HG02840 (cell line): Measurements from ENCODE around the gene ERBB4.

Experiments
- ATAC-seq: cut with Tn5 transposase; IDR thresholded peaks from one replicate; pipeline ENCODE4 v1.9.1; 2021; ENCODE audit warnings: mild to moderate bottlenecking, moderate library complexity, moderate number of reproducible peaks; ENCODE audit not compliant: unreplicated experiment, low FRiP score

ERBB4 gene

DNA sequence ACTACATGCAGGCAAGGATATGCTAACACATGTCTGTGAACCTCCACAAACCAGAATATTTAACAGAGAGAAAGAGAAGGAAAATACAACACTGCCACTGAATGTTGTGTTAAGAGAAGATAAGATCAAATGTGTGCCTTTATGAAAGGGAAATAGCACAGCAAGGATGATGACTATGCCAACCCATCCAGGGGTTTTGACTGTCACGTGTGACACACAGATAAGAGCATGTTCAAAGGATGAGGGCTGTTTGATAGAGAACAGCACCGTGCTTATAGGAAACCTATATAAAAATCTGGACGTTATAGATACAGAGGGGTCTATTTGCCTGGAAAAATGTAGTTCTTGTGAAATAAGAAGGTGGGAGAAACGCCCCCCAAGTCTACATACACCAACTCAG lies 1070.4 kb downstream of the ERBB4 start:
- ATAC-seq: no peak

DNA sequence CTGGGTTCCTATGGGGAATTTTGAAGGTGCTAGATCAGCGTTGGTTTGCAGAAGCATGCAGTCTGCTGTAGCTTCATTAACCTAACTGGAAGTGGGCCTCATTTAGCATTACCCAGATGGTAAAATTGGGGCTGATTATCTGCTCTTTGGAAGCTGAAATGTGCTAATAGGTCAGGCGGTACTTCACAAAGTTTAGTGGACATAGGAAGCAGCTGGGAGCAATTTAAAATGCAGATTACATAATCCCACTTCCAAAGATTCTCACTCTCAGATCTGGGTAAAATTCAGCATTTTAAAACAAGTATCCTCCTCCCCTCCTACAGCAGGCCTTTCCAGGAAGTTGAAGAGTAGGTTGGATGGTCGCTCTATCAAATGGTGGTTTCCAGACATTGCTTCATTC lies 1075.2 kb downstream of the ERBB4 start:
- ATAC-seq: no peak

DNA sequence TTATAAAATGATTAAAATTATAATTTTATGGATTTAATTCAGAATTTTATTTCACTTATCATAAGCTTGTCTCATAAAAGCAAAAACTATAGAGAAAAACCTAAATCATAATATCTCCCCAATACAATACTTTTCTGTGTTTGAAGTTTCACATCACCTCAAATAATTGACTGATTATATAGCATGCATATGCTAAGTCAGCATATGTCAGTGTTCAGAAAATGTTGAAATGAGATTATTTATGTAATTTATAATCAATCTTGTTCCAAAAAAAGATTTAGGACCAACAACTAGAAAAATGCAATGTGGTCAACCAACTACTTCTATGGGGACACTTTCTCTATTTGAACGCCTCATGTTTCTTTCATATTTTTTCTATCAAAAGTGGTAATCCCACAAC lies 1079.6 kb downstream of the ERBB4 start:
- no peak for ATAC-seq

DNA sequence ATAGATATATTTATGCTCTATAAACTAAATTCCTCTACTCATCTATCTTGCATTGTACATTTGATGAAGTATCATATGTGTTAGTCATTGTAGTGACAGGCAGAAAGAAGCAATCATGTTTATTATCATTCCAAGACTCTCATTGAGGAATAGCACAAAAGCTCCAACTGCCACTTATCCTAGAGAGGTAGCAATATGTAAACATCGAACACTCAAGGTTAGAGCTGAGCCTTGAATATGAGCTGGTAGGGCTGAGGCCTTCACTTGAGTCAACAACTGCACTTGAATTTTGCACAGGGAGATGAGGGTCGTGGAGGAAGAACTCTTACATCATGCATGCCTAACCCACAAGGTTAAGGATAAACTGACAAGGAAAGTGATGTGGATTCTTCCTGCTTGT lies 1081.3 kb downstream of the ERBB4 start:
- no peak for ATAC-seq

DNA sequence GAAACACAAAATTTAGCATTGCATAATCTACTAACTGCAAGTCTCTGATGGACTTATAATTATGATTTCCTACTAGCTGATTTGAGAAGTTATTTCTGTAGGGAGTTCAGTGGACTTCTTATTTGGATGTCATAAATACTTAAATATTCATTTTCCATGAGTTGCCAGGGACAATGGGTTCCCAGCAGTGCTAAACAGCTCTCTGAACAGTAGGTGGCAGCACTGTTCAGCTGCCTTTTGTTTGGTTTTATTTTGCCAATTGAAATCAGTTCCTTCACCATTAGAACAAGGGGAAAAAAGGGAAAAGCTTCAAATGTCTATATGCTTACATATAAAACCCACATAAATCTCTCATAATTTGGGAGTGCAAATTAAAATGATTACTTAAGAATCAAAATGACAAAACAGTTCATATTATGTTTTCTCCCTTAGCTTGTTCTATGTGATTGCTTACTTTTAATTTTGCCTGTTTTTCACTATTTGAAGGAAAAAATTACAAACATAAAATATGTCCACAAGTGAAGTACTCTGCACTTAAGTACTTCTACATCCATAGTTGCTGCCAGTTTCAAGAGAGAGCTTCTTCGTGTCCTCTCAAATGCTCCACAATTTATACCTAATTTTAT lies 1083.3 kb downstream of the ERBB4 start:
- no peak for ATAC-seq

DNA sequence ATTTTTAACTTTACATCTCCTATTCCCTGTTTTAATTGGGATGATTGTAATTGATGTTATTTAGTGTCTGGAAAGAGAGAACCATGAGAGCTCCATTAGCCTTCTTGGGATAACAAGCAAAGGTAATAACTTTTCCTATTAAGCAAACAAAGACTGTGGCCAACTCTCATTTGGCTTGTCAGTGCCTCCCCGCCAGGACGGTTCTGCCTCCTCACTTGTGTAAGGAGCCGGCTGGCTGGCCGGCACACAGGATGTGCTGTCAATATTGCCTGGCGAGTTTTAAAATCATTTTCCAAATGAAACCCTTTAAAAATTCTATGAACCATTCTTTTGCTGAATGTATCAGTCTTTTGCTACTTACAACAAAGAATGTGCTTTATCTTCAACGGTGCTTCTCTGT lies 1083.9 kb downstream of the ERBB4 start:
- ATAC-seq: no peak

DNA sequence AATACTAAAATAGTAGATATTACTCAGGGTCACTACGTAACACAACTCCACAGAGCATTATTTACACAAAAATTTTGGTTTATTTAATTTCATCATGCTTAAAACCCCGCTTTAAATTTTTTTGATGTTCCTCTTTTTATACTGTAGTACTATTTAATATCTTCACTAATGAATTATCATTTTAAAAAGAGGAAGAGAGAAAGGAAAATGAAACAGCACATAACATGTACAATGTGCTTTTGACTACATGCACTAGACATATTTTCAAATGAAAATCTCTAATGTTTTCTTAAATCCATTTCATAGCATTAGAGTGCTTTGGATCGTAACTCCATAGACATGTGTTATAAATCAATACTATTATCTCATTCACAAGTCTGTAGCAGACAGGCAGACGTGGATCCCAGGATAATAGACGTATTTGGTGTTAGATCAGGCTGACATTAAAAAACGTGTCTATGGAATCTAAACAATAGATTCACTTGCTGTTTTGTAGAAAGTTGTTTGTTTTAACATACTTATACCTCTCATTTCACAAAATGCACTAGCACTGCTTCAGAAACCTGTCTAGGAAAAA lies 1085.2 kb downstream of the ERBB4 start:
- no peak for ATAC-seq

DNA sequence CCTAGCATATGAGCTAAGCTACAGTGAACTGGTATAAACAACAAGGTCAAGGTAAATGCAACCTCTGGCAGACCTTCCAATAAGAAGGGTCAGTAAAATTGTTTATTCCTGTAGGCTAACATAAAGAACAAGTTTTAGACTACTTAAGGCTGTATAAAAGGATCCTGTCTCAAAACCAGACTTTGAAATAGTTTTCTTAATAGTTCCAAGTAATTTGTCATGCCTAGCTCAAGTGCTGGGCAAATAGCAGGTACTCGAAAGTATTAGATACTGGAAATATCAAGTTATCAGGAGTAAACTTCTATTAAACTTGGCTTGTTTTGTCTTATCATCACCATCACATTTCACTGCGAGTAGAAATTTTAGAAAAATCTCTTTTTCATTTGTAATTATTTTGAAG lies 1087.0 kb downstream of the ERBB4 start:
- ATAC-seq: no peak

DNA sequence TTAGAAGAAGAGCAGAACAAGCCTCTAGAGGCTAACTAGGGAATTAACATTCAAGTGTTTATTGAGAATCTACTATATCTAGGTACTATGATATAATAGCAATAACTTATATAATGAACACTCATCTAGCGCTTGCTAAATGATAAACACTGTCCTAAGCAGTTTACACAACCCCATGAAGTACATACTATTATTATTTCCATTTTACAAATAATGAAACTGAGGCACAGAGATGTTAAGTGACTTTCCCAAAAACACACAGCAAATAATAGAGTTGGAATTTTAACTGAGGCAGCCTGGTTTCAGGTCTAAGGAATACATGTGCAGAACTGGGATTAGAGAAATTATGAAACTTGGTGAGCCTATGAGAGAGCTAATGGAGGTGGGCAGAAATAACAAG lies 1088.8 kb downstream of the ERBB4 start:
- ATAC-seq: no peak

DNA sequence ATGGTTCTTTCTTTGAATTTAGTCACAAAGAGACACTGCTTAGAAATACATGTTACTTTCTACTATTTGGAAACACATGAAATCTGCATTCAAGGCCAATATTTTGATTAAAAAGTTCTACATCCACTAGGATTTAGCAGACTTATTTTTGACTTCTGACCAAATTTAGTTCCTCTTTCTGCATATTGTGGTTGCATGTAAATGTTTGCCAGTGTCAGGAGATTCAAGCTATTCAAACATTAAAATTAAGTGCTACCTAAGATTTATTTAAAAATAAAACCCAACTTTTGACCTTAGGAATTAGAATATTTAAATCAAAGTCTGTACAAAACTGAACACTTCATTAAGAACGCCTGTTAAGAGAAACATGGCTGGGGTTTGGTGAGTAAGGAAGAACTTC lies 1091.1 kb downstream of the ERBB4 start:
- ATAC-seq: no peak

DNA sequence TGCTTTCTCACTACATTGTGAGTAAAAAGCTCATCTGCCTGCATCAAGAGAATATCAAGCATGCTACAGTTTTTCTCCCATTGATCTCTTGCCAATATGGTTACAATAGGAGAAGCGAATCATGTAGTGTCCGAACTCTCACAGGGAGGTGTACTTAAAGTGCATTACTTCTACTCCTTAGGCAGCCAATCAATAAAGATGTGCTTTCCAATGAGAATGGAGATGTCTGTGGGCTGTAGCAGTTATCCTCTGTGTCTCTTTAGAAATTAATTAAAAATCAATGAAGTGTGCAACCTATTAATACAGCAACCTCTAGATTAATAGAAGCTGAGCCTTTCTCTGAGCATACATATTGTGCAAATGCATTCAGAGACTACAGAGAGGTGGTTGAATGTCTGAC lies 1098.5 kb downstream of the ERBB4 start:
- ATAC-seq: no peak

DNA sequence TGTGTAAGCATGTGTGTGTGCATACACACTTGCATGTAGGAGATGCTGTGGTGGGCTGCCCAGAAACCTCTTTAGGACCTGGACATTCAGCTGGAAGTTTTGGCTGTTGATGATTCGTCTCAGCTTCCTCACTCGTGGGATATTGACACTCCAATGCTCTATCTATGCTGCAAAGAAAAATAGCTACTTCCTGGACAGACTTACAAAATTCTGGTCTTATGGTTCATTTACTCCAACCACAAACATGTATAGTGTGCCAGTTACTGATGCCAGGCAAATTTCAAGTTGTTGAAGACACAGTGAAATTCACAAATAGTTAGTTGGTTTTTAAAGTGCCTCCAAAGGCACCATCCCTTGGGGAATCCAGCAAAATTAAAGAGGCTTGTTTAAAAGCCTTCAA lies 1099.6 kb downstream of the ERBB4 start:
- ATAC-seq: no peak

DNA sequence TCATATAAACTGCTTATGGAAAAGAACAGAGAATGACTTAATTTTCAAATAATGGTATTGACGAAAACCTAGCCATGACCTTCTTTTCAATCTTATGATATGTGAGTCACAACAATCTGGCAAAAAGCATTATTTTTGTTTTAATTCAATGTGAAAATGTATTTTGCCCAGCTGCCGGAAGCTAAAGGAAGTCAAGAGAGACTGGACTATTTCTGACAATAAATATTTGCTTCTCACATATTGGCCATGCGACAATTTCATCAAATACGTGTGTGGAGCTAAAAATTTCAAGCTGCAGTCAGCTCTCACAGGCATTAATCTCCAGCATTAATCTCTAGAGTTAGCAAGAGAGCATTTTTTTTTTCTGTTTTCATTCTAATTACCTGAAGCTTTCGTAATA lies 1101.2 kb downstream of the ERBB4 start:
- no peak for ATAC-seq

DNA sequence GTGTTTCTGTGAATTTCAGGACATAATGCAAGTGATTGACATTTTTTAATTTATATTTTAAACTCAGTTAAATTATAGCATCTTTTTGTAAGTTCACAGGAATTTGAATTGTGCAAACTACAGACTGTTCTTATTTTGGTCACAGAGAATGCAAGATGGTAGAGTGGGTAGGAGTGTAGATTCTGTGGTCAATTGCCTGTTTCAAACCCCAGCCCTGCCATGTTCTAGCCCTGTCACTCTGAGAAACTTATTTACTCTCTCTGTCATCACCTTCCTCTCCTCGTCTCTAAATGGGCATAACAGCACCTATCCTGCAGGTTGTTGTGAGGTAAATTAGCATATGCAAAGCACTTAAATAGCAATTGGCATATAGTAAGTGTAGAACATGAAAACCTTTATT lies 1102.4 kb downstream of the ERBB4 start:
- ATAC-seq: no peak

DNA sequence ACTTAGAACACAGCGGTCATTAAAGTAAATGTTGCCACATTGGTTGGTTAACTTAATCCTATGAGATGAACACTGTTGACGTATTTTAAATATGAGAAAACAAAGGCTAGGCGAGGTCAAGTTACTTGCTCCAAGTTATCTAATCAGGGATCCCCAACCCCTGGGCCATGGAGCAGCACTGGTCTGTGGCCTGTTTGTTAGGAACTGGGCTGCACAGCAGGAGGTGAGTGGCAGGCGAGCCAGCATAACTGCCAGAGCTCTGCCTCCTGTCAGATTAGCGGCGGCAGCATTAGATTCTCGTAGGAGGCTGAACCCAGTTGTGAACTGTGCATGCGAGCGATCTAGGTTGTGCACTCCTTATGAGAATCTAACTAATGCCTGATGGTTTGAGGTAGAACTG lies 1103.3 kb downstream of the ERBB4 start:
- no peak for ATAC-seq

DNA sequence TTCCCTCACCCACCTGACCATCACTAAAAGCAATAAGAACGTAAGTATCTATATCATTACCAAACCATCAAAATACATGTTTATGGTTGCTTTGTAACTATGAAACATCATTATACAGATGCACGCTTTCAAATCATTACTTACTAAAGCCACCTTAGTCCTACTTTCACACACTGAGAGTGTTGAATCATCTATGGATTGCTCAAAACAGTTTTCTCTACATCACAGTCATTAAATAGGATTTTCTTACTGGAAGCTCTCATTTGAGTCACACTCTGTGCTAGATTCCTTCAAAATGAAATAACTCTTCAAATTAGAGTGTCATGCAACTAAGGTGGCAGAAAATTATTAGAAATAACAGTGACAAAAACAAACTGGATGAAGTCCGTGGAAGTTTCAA lies 1103.8 kb downstream of the ERBB4 start:
- no peak for ATAC-seq

DNA sequence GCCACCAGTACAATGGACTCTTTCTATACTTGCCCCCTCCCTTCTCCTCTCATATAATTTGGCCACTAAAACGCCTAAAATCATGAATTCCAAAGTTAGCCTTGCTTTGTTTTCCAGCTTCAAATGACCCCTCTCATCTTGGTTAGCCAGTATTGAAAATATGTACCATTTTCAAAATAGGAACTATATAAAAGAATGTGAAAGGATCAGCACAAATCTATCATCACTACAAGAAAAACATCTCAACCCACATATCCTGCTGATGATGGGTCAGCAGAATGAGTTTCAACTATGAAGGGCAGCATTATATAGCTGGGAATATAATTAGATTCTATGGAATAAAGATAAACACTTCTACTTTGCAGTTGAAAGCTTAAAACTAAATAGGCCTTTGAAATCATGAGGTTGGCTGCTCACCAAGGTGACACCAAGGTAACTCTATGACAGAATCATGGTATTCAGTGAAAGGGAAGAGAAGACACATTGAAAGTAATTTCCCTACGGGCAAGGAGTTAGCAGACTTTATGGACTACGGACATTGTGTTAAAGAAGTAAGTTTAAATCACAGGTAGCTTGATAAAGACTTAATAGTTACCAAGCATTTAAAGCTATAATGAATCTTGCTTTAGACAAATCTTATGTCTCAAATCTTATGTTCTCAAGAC lies 1109.2 kb downstream of the ERBB4 start:
- ATAC-seq: no peak

DNA sequence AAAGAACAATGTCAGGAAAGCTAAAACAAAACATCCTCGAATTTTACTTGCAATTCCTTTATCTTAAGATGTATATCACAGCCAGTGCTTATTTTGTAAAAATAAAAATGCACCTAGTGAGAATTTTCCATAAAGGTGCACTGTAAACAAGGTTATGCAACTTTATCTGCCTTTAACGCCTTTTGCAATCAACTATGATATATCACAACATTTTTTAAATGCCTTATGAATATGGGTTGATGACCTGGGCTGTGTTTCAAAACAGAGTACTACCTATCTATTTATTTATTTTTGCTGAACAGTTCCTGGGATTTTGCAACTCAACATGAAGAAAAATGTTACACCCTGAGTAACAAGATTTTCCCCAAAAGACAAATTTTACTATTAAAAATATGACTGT lies 1112.4 kb downstream of the ERBB4 start:
- no peak for ATAC-seq

DNA sequence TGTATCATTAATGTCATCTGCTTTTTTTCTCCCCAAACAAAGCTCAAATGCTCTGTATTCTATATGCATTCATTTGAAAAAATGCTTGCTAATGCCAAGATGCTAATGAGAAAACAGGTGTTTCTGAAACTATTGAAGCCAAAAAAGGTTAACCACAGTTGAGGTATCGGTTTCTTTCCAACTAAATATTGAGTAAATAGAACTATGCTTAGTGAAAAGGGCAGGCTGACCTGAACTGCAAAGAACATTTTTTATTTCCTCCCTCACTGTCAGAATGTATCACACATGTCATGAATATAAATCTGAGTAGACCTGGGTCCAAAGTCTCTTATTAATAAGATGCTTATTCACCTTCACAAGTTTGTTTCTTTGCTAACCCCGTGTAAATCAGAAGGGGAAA lies 1115.6 kb downstream of the ERBB4 start:
- ATAC-seq: no peak

DNA sequence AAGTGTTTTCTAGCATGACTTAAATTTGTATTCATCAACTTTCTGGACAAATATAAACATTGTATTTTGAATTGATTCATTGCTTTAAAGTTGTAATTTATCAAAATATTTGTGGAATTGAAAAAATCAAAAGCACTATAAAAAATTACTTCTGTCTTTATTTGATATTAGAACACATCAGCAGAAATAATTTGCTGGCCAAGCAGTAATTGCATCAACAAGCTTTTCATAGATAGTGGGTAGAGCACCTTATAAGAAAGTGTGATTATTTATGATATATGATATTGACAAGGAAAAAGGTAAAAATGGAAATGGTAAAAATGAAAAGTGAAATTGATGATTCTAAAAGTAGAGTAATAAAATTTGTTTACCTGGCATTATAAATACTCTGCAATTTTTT lies 1121.1 kb downstream of the ERBB4 start:
- ATAC-seq: no peak

DNA sequence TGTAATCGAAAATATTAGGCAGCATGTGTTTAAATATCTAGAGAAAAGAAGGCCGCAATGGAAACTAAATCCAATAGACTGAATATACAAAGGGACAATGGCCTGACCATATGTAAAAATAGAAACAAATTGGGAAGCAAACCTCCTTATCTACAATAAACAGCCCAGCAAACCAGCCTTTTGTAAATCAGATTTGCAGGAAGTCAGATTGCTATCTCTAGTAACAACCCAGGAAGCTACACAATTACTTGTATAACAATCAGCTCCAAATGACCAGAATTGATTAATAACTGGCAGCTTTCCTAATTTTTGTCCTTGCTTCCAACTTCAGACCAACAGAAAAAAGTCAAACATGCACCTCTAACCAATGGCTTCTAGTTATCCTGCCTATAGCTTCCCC lies 1122.2 kb downstream of the ERBB4 start:
- ATAC-seq: no peak

DNA sequence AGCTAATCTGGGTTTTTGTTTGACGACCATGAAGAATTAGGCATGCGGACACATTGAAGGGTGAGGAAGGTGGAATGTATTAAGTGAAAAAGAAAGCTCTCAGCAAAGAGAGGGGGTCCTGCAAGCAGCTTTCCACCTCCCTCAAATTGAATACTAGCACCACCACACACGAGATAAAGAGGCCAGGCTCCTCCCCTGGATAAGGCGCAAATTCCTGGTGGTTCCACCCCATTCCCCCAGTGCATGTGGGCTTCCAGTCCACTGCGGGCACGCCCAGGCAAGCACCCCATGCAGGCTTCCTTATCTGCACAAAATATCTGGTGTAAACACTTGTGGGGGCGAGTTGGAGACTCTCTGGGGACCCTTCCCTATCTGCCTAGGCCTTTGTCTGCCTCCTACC lies 1124.9 kb downstream of the ERBB4 start:
- no peak for ATAC-seq
